Inflammatory macrophage (primary cell): Measurements from ENCODE around the gene PERM1.
"Not testable (repeated sequence)": the region's sequence is repeated elsewhere in the genome, so short reads cannot be mapped to it uniquely, and the experiment has no call there.

Experiments used
- DNase-seq, 2 donors: peaks; one replicate each; pipeline ENCODE4 v3.0.0-alpha.2; 2020 to 2022

Gene PERM1

DNA sequence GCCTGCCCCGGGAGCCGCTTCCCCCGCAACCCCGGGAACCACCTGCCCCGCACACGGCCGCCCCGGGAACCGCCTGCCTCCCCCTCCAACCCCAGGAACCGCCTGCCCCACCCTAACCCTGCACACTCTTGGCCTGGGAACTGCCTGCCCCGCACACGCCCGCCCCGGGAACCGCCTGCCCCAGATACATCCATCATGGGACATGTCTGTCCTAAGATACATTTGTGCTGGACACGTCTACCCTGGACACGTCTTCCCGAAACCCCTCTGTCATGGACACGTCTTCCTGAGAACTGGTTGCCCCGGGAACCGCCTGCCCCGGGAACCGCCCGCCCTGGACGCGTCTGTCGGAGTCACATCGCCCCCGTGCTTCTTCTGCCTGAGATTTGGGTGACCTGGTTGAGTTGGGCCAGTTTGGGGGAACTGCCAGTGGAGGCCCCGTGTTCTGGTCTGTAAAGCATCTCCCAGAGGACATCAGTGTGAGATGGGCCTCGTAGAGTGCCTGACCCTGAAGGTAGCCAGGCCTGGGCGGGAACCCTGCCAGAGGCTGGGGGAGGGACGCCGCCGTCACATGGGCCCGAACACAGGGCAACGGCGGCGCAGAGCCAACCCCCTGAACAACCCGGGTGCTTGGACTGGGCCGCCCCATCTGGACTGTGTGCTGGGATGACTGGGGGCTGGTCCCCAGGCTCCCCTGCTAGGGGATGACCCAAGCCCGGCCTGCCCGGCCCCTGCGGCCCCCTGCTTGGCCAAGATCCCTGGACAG lies 3.6 kb downstream of the PERM1 start:
- DNase-seq = no peak

DNA sequence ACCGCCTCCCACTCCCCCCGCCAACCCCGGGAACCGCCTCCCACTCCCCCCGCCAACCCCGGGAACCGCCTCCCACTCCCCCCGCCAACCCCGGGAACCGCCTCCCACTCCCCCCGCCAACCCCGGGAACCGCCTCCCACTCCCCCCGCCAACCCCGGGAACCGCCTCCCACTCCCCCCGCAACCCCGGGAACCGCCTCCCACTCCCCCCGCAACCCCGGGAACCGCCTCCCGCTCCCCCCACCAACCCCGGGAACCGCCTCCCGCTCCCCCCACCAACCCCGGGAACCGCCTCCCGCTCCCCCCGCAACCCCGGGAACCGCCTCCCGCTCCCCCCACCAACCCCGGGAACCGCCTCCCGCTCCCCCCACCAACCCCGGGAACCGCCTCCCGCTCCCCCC lies 5.1 kb downstream of the PERM1 start:
- DNase-seq = not testable (repeated sequence)

DNA sequence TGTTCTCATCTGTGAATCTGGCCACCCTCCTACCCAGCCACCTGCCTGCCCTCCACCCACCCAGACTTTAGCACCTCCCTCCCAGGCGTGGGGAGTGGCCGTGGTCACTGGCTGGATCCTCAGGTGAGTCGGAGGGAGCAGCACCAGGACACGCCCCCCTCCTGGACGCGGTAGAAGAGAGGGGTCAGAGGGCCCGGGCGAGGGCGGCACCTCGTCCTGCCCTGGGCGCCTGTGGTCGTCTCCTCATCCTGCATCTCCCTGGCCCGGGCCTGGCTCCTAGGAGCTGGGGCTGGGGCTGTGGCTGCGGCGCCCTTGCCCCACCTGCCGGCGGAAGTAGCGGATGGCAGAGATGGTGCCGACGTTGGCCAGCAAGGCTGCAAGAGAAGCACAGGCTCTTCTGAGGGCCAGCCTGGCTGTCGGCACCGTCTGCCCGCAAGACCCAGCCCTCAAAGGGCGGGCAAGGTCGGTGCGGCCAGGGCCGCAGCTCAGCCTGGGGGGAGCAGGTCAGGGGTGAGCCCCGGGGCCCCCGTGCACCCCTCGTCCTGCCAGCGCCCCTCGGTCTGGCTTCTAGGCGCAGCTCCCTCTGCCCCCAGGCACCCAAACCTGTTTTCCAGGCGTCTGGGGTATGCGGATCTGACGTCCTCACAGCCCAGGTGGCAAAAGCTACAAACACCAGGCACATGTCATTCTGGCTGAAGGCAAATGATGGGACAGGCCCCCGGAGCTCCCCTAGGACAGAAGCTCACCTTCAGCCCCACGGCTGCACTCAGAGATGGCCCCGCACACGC lies 5.8 kb downstream of the PERM1 start:
- DNase-seq = peak; percentile 51 to 64

DNA sequence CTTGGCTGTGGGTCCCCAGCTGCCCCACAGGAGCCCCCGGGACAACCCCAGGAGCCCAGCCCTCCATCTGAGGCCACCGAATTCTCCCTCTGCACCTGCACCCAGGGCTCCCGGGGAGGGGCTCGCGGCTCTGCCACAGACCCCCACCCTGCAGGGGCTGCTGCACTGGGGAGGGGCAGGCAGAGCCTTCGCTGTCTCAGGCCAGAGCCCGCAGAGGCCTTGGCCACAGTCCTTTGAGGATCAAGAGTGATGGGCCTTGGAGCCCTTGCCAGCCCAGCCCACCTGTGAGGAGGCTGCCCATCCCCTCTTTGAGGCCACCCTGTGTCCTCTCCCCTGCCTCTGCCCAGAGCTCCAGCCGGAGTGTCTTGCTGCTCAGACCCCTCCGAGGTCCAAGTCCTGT lies 6.5 kb downstream of the PERM1 start:
- no peak for DNase-seq

DNA sequence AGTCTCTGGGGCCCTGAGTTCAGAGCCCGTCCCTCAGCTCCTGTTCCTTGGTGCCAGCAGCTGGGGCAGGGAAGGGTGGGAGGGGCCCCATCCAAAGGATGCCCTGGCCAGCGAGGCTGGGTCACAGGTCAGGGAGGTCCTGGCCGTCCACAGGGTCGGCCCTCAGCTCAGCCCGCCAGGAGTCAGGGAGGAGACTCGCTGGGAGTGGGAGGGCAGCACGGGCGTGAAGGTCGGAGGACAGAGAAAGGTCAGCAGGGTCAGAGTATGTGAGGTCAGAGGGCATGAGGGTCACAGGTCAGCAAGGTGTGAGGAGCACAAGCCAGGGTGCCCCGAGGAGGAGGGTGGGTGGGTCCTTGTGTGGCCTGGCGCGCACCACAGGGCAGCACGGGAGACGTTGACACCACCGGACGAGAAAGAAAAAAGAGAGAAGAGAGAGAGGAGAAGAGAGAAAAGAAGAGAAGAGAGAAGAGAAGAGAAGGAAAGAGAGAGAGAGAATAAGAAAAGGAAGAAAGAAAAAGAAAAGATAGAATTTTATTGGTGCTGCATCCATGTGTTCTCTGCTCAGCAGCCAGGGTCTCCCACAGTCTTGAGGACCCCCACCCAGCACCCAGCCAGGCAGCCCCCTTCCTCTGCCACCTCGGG lies 7.1 kb downstream of the PERM1 start:
- DNase-seq = no peak

DNA sequence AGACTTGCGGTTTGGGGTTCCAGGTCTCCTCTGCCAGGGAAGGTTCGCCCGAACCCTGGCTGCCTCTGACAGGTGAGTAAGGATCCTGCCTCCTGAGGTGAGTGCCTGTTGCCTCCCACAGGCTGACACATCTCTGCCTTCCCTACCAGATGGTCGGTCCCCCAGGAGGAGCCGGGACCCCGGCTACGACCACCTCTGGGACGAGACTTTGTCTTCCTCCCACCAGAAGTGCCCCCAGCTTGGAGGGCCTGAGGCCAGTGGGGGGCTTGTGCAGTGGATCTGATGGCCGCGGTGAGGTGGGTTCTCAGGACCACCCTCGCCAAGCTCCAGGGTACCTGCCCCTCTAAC lies 7.6 kb downstream of the PERM1 start:
- DNase-seq = no peak

DNA sequence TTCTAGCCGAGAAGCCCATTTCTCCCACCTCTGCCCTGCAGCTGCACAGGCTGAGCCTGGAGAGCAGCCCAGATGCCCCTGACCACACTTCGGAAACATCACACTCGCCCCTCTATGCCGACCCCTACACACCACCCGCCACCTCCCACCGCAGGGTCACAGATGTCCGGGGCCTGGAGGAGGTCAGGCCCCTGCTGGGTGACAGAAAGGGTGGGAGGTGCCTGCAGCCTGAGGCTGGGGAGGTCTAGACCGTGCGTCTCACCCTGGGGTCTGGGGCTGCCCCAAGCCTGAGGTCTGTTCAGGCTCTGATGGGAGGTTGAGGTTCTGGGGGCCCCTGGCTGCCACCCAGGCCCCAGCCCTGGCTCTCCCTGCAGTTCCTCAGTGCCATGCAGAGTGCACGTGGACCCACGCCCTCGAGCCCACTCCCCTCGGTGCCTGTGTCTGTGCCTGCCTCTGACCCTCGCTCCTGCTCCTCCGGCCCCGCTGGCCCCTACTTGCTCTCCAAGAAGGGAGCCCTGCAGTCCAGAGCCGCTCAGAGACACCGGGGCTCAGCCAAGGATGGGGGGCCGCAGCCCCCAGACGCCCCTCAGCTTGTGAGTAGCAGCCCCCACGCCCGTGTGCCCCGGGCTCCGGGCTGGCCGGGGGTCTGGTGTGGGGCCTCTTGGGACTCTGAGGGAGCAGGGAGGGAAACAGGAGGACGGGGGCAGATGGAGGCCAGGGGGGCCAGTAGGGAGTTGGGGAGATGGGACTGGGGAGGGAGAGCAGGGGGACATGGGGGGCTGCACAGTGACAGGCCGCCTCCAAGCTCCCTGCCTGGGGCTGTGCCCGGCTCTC lies 8.2 kb downstream of the PERM1 start:
- no peak for DNase-seq

DNA sequence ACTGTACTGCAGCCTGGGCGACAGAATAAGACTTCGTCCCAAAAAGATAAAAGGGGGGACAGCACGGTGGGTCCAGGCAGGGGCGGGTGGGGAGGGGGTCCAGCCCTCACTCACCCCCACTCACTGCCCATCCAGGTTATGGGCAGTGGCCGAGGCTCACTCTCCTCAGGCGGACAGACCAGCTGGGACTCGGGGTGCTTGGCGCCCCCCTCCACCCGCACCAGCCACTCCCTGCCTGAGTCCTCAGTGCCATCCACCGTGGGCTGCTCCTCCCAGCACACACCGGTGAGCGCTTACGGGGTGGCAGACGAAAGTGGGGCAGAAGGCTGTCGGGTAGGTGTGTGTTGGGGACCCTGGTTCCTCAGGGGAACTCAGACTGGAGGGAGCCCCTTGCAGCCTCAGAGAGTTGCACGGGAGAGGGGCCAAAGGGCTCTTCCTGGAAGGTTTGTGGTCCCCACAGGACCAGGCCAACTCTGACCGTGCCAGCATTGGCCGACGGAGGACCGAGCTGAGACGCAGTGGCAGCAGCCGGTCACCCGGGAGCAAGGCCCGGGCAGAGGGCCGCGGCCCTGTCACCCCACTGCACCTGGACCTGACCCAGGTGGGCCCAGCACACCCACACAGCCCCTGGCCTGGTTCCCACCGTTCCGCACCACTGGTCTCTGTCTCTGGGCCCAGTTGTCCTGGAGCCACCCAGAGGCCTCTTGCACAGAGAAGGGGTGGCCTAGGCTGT lies 9.0 kb downstream of the PERM1 start:
- no peak for DNase-seq

DNA sequence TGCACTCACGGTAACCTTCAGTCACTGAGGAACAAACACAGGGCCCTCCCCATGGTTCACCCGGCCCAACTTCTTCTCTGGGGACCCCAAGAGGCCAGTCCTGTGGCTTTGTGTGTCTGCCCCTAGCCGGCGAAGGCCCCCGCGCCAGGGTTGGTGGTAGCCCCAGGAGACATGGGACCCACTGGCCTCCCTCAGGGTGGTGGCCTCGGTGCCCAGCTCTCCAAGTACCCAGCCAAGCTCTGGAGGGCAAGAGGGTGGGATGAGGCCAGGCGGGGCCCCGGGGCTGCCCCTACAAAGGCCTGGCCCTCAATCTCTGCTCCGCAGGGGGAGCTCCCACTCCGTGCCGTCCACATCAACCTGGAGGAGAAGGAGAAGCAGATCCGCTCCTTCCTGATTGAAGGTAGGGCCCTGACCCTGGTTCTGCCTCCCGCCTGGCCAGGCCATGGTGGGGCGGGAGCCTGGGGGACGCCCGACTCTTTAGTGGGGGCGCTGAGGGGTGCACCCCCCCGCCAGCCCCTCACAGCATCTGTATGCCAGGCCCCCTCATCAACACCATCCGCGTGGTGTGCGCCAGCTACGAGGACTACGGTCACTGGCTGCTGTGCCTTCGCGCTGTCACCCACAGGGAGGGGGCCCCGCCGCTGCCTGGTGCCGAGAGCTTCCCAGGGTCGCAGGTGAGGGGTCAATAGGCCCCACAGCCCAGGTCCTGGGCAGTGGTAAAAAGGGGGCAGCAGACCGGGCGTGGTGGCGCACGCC lies 10.0 kb downstream of the PERM1 start:
- no peak for DNase-seq

DNA sequence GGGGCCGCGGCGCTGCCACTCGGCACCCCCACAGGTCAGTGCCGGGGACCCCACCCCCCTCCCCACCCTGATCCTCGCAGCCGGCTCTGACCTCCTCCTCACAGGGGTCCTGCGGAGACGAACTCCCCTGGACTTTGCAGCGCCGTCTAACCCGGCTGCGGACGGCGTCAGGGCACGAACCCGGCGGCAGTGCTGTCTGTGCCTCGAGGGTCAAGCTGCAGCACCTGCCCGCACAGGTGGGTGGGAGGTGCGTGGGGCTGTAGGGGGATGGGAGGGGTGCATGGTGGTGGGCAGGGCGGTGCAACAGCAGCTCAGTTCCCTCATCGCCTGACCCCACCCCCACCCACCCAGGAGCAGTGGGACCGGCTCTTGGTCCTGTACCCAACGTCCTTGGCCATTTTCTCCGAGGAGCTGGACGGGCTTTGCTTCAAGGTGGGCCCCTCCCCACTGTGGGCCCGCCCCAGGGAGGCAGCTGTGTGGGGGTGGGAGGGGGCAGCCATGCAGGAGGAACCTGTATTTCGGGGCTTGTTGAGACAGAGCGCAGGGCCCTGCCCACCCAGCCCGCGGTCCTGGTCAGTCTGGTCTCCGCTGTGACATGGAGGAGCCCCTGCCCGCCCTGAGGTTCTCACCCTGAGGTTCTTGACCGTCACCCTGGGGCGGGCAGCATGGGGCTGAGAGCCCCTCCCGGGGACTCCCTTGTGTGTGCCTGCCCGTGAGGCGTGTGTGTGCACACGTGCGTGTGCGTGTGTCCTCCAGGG lies 10.7 kb downstream of the PERM1 start:
- no peak for DNase-seq

DNA sequence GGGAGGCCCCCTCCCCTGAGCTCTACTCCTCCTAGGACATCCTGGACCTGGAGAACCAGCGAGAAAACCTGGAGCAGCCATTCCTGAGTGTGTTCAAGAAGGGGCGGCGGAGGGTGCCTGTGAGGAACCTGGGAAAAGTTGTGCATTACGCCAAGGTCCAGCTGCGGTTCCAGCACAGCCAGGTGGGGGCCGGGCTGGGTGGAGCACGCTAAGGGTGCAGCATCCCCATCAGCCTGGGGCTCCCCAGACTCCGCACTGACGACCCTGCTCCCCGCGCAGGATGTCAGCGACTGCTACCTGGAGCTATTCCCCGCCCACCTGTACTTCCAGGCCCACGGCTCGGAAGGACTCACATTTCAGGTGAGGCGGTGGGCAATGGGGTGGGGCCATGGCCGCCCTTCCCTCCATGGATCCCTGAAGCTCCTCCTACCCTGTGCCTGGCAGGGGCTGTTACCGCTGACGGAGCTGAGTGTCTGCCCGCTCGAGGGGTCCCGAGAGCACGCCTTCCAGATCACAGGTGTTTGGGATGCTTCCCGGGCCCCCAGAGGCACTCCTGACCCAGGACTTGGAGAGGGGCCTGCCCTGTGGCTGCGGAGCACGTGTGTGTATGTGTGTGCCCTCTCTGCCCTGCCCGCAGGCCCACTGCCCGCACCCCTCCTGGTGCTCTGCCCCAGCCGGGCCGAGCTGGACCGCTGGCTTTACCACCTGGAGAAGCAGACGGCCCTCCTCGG lies 11.5 kb downstream of the PERM1 start:
- no peak for DNase-seq

DNA sequence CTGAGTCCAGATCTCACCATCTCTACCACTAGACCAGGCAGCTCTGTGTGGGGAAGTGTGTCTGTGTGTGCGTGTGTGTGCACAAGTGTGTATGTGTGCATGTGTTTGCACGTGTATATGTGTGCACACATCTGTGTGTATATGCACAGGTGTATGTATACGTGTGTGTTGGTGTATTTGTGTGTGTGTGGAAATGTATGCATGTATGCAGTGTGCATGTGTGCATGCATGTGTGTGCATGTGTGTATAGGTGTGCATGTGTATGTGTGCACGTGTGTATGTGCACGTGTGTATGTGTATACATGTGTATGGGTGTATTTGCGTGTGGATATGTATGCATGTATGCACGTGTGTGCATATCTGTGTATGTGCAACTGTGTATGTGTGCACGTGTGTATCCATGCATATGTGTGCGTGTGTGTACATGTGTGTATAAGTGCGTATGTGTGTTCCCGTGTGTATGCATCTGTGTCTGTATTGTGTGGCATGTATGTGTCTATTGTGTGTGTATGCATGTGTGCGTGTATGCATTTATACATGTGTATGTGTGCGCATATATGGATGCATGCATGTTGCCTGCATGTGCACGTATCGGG lies 12.5 kb downstream of the PERM1 start:
- no peak for DNase-seq

DNA sequence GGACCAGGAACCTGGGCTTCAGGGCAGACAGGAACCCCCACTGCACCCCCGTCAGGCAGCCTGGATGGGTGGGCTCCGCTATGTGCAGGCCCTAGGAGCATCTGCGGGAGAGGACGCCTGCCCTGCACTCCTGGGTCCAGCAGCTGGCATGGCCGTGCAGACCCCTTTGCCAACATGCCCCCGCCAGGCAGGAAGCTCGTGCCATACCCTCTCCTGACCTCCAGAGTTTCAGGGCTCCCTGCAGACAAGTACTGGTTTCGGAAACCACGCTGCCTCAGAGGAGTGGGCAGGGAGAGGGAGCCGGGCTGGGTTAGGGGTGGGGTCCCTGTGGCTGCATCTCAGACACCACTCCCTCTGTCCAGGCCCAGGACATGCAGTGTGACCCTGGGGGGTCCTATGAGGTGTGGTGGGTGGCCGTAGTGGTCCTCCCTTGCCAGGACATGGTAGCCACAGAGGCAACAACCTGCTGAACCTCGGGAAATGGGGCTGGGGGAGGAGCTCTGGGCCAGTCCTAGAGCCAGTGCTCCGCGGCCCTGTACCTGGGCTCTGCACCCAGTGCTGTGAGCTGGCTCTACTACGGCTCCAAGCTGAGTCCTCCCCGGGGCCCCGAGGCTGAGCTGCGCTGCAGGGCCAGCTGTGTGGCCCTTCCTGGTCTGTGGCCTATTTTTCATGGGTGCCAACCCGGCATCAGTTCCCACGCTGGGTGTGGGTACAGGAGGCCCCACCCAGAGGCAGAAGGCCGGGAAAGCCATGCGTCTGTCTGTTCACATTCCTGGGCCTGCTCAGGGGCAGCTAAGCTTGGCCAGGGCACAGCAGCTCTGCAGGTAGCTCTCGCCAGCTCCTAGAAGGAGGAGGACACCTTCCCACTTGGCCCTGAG lies 14.2 kb downstream of the PERM1 start:
- DNase-seq = no peak

DNA sequence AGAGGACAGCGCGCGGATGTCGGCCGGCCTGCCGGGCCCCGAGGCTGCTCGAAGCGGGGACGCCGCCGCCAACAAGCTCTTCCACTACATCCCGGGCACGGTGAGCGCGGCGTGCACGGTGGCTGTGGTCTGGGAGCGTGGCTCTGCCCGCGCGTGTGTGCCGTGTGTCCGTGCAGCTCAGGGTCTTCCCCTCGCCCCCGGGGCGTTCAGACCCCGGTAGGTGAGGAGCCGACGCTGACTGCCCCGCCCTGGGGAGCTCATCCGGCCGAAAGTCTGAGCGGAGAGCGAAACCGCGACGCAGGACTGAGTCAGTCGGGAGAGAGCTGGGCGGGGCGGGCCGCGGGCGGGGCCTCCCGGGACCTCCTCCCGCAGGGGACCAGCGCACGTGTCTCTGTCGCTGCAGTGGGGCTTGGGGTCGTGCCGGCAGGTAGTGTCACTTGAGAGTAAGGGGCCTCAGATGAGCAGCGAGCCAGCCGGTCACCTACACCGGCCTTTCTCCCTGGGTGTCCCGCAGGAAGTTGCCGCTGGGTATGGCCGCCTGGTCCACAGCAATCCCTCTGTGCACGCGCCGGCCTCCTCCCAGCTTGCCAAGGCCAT lies 15.1 kb downstream of the PERM1 start:
- peak; percentile 25 to 53 for DNase-seq

DNA sequence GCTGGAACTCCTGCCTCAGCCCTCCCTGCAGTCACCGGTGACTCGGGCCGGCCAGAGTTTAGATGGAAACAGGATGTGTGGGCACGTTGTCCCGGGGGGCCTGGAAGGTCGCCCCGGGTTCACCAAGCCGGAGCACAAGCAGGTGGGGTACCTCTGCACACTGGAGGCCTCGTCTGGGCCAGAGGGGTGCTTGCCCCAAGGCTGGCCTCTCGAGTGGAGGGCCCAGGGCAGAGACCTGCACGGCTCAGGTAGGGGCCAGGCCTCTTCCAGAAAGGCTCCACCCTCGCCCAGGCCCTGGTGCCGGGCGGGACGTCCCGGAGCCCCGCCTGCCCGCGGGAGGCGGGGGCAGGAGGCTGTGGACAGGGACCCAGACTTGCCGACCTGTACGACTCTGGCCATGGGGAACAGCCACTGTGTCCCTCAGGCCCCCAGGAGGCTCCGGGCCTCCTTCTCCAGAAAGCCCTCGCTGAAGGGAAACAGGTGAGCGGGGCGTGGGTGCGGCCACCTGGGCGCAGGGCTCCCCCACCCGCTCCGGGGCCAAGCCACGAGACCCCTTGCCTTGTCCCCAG lies 15.7 kb downstream of the PERM1 start, which contains the start of gene PLEKHN1:
PLEKHN1 (plus strand) TSS at position 348 of the 569 bp plus-strand sequence; CDS start at position 398, 50 bp downstream.
- DNase-seq = peak in 1 of 2 donors; percentile 24

DNA sequence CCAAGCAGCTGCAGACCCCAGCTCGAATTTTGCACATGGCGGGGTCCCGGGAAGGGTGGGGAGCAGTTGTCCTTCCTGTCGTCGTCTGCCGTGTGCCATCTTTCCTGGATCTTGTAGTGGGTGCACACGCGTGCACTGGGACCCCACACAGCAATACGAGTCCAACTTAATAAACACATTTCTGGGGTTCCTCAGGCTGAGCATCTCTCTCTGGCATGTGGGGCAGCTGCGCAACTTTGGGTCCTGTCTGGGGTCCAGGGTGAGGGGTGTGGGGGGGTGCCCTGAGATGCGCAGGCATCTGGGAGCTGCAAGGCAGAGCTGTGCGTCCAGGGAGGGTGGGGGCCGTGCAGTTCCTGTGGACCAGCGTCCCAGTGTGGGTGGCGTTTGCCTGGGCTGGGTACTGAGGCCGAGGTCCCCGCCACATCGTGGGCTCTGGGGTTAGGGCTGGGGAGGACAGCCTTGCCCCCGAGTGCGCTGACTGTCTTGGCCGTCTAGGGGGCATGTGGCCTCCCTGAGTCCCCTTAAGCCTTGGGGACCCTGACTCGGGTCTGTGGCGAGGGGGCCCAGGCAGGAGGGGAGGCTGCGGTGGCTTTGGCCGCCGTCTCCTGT lies 16.3 kb downstream of the PERM1 start:
- DNase-seq = no peak
